ENCODE results near the gene ELOVL5. TPM values are rescaled to one million over a fixed set of nuclear protein-coding genes. Genes with fewer than 3 reads are reported as not detected.

The ELOVL5 gene
- total and polyA plus RNA-seq, 2 donors from 2014 or later: 20.5 to 42.0 TPM

- DNase-seq: no peak
- no peaks in the 10 kb centered on the region for H3K36me3 ChIP-seq (ENCODE audit: control insufficient read depth in 2 of 3, insufficient read depth in 3 of 3, low read length in 3 of 3)
These were observed 33.7 kb upstream of the ELOVL5 start for GRCh38 chr6:53382421-53382820.

DNA sequence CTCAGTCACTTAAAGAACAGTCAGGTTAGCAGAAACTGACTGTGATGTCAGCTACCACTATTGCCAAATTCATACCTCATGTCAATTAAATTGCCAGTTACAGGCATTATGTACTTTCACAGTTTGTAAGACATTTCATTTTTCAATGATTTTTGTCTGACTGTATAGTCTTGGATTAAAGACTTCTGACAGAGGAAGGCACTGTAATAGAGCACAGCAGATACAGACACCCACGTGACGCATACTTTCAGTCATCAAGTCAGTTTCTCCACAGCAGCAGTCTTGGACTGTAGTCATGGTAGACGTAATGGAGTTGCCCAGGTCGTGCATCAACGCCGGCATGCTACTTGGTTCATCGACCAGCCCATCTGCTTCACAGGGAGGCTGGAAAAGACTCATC lies 29.5 kb upstream of the ELOVL5 start:
- H3K9me3 ChIP-seq (ENCODE audit: control insufficient read depth in 2 of 3, insufficient read depth in 1 of 3, low read length in 3 of 3): no peaks in the 10 kb centered on the region
- no peaks in the 10 kb centered on the region for H3K27me3 ChIP-seq (ENCODE audit: control insufficient read depth, insufficient read depth, low read length)
- H3K4me3 ChIP-seq (ENCODE audit: low read length in 3 of 3): no peak overlapping the region
- intact Hi-C loops (cut with DNase I): no loop called here
- no peak for FAIRE-seq
- H3K4me1 ChIP-seq (ENCODE audit: control insufficient read depth in 2 of 3, insufficient read depth in 2 of 3, low read depth in 1 of 3, low read length in 3 of 3): peaks cover 0 to 18% (median 3%) of the 10 kb centered on the region in 3 donors
- TF ChIP-seq CTCF (IDR thresholded peaks at IDR 0.05; ENCODE audit: borderline replicate concordance, extremely low read depth, insufficient read depth): no peak
- H3K36me3 ChIP-seq (ENCODE audit: control insufficient read depth in 2 of 3, insufficient read depth in 3 of 3, low read length in 3 of 3): no peaks in the 10 kb centered on the region
- H3K9ac ChIP-seq (ENCODE audit: low read length in 3 of 3): no peak overlapping the region
- H3K27ac ChIP-seq (ENCODE audit: low read depth in 2 of 2, low read length in 2 of 2): peak overlapping the region; percentile 26 to 44
- no peak for DNase-seq

More at GRCh38 chr6:53382421-53382820, 33.7 kb upstream of the ELOVL5 start:
- Histone ChIP-seq H3K27ac (ENCODE audit: low read depth in 2 of 2, low read length in 2 of 2) (no peak overlapping the region), H3K4me1 (ENCODE audit: control insufficient read depth in 2 of 3, insufficient read depth in 2 of 3, low read depth in 1 of 3, low read length in 3 of 3) (peaks cover 0 to 5% (median 3%) of the 10 kb centered on the region in 3 donors), H3K4me3 (ENCODE audit: low read length in 3 of 3) (no peak overlapping the region), H3K9me3 (ENCODE audit: control insufficient read depth in 2 of 3, insufficient read depth in 1 of 3, low read length in 3 of 3) (no peaks in the 10 kb centered on the region), H3K27me3 (ENCODE audit: control insufficient read depth, insufficient read depth, low read length) (no peaks in the 10 kb centered on the region), H3K9ac (ENCODE audit: low read length in 3 of 3) (no peak overlapping the region)
- intact Hi-C loops (cut with DNase I): no loop called here
- TF ChIP-seq CTCF (IDR thresholded peaks at IDR 0.05; ENCODE audit: borderline replicate concordance, extremely low read depth, insufficient read depth): no peak
- FAIRE-seq: no peak

- no peaks in the 10 kb centered on the region for H3K36me3 ChIP-seq (ENCODE audit: control insufficient read depth in 2 of 3, insufficient read depth in 3 of 3, low read length in 3 of 3)
- FAIRE-seq: no peak
- no peak overlapping the region for H3K9ac ChIP-seq (ENCODE audit: low read length in 3 of 3)
- H3K27me3 ChIP-seq (ENCODE audit: control insufficient read depth, insufficient read depth, low read length): no peaks in the 10 kb centered on the region
- DNase-seq: no peak
- H3K4me3 ChIP-seq (ENCODE audit: low read length in 3 of 3): no peak overlapping the region
- TF ChIP-seq CTCF (IDR thresholded peaks at IDR 0.05; ENCODE audit: borderline replicate concordance, extremely low read depth, insufficient read depth): no peak
- intact Hi-C loops (cut with DNase I): no loop called here
- peaks cover 0 to 18% (median 3%) of the 10 kb centered on the region in 3 donors for H3K4me1 ChIP-seq (ENCODE audit: control insufficient read depth in 2 of 3, insufficient read depth in 2 of 3, low read depth in 1 of 3, low read length in 3 of 3)
- H3K27ac ChIP-seq (ENCODE audit: low read depth in 2 of 2, low read length in 2 of 2): peak overlapping the region; percentile 44 to 59
- no peaks in the 10 kb centered on the region for H3K9me3 ChIP-seq (ENCODE audit: control insufficient read depth in 2 of 3, insufficient read depth in 1 of 3, low read length in 3 of 3)
These were observed 29.0 kb upstream of the ELOVL5 start for GRCh38 chr6:53377793-53378192.

GRCh38 chr6:53377289-53377688 lies 28.5 kb upstream of the ELOVL5 start:
- H3K4me3 ChIP-seq (ENCODE audit: low read length in 3 of 3): no peak overlapping the region
- peaks cover 0 to 18% (median 3%) of the 10 kb centered on the region in 3 donors for H3K4me1 ChIP-seq (ENCODE audit: control insufficient read depth in 2 of 3, insufficient read depth in 2 of 3, low read depth in 1 of 3, low read length in 3 of 3)
- TF ChIP-seq CTCF (IDR thresholded peaks at IDR 0.05; ENCODE audit: borderline replicate concordance, extremely low read depth, insufficient read depth): no peak
- H3K9ac ChIP-seq (ENCODE audit: low read length in 3 of 3): no peak overlapping the region
- peak; percentile 38 for FAIRE-seq
- intact Hi-C loops (cut with DNase I): no loop called here
- peak overlapping the region; percentile 44 to 59 for H3K27ac ChIP-seq (ENCODE audit: low read depth in 2 of 2, low read length in 2 of 2)
- DNase-seq: peak in 2 of 5 donors; percentile 30 to 48
- no peaks in the 10 kb centered on the region for H3K27me3 ChIP-seq (ENCODE audit: control insufficient read depth, insufficient read depth, low read length)
- H3K36me3 ChIP-seq (ENCODE audit: control insufficient read depth in 2 of 3, insufficient read depth in 3 of 3, low read length in 3 of 3): no peaks in the 10 kb centered on the region
- no peaks in the 10 kb centered on the region for H3K9me3 ChIP-seq (ENCODE audit: control insufficient read depth in 2 of 3, insufficient read depth in 1 of 3, low read length in 3 of 3)
